HG03565 (cell line): ENCODE data around the gene EPHA7.

Source experiments
- ATAC-seq: cut with Tn5 transposase; IDR thresholded peaks from one replicate; pipeline ENCODE4 v1.9.1; 2021; ENCODE audit warnings: mild to moderate bottlenecking, moderate library complexity; ENCODE audit not compliant: unreplicated experiment

The EPHA7 gene

GRCh38 chr6:93394471-93394870 is 24.9 kb downstream of the EPHA7 start:
- no peak for ATAC-seq

DNA sequence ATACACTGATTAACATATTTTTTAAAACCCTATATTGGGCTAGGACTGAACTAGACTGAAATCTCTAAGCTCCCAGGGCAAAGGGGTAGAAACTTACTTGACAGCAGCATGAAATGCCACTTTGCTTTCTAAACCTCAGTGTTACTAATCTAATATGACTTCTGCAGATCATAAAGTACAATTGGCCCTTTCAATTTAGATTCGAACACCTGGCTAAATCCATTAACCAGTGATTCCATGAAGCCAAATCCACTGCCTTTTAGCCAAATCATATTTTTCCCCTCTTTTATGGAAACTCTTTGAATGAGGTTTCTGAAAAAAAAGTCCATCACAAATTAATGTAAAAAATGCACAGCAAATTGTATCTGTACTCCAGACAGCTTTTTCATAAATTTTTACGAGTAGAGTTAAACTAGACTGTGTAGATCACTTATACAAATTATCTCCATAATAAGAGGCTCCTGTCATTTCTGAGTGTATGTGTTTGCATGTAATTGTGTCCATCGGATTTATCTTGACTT is 25.7 kb downstream of the EPHA7 start:
- ATAC-seq, result no peak

- no peak for ATAC-seq
These were observed 26.6 kb downstream of the EPHA7 start for GRCh38 chr6:93392797-93393196.

- no peak for ATAC-seq
These were observed 27.4 kb downstream of the EPHA7 start for GRCh38 chr6:93391965-93392364.

DNA sequence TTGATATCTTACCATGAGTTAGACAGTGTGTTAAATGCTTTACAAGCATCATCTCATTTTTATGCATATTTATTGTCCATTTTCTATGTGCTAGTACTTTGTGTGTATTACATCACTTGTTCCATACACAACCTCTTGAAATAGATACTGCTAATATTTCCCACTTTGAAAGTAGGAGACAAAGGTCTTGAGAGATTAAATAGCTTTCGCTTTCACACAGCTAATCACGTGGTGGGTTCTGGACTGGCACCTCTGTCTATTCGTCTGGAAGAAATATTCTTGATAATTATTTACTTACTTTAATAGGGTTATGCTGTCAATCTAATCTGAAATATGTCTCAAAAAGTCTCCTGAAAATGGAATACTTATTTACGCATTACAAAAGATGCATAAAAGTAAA is 30.2 kb downstream of the EPHA7 start:
- ATAC-seq, result no peak

DNA sequence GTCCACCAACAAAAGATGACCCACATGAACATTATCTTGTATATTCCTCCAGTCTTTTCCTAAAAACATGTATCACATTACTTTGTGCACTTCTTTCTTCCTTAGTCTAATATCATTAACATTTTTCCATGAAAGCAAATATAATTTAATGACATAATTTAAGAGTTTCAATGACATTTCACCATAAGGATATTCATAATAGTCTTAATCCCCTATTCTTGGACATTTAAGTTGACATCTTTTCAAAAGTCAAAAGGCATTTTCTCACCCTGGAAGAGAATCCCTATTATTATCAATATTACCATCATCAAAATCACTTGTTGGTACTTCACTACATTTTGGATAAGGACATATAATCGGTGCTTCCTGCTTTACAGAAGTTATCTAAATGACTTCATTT is 31.3 kb downstream of the EPHA7 start:
- no peak for ATAC-seq

GRCh38 chr6:93376026-93376540 is 43.3 kb downstream of the EPHA7 start:
- no peak for ATAC-seq

DNA sequence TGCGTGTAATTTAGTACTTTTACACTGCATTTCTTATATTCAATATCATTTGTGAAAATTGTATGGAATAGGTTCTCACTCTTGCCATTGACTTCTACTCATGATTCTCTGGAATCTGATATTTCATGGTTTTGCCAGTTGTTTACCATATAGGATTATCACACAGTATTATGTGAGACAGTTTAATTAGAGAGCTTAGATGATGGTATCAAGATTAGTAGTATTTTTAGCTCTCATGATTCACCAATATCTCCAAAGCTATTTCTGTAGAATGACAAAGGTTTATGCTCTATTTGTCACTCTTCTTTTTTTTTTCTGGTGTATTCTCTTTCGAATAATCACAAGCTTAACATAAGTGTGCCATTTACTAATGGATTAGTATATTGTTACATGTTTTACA is 45.9 kb downstream of the EPHA7 start:
- no peak for ATAC-seq

DNA sequence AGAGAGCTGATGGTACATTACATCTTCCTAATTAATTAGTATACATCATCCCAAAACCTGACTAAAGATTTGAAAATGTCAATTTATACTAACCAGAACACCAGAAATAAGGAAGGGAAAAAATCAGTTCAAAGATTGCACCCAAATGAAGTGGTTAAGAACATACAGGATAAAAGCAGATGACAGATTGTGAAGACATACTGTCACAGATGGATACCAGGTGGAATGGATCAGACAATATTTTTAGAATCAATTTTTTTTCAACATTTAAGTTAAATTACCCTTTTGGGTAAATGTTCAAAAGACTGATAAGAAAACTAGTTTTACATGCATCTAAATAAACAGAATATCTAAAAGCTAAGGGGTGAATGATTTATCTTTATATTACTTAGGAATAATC is 47.6 kb downstream of the EPHA7 start:
- ATAC-seq, result no peak

- no peak for ATAC-seq
These were observed 49.7 kb downstream of the EPHA7 start for GRCh38 chr6:93369586-93370134.

DNA sequence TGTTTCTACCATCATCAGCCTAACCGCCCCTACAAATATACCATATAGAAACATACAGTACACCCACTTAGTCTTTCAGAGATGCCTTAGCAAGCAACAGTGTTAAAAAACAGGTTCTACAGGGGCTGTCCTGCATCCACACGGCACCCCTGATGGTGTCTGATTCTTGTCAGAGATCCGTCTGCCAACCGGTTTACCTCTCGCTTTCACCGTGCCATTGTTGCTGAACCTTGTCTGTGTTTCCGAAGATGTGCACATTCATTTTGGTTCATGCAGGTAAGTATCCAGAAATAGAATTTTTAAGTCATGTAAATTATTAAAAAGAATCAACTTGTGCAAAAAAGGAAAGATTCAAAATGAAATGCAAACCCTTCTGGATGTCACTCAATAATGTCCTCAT is 52.9 kb downstream of the EPHA7 start:
- ATAC-seq, result no peak

DNA sequence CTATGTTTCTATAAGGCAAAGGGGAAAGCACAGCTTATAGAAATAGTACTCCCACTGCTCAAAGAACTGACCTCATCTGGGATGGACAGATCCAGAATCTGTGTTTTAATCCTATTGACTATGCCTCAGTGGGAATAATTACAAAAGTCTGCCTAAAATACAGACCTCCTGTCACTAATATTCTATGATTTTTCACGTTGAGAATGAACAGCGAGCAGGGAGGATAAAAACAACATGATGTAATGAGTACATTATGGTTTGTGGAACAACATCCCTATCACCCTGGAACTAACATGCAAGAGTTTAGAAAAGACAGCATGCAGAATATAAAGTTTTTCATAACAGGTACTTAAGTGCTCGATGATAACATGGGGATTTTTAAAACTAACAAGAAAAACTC is 53.9 kb downstream of the EPHA7 start:
- no peak for ATAC-seq

GRCh38 chr6:93358435-93358834 is 60.9 kb downstream of the EPHA7 start:
- no peak for ATAC-seq

- no peak for ATAC-seq
These were observed 66.8 kb downstream of the EPHA7 start for GRCh38 chr6:93352604-93353003.

GRCh38 chr6:93351222-93351621 is 68.1 kb downstream of the EPHA7 start:
- ATAC-seq, result no peak

- no peak for ATAC-seq
These were observed 68.6 kb downstream of the EPHA7 start for GRCh38 chr6:93350774-93351173.

- no peak for ATAC-seq
These were observed 75.0 kb downstream of the EPHA7 start for GRCh38 chr6:93344333-93344835.

DNA sequence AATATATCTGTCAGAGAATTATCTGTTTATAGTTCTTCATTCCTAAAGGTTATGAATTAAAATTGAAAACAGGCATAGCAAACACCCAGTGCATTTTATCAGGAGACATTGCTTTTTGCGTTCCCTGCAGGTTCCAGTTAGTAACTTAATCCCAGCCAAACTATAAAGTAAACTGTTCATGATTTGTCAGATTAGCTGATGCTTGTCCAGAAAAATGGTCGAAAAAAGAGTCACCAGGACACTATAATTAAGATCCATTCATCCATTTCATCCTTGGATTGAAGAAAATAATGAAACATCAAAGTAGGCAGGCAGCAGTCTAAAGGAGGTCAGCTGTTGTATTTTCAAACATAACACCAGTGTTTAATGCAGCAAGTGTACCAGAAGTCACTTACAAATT is 75.9 kb downstream of the EPHA7 start:
- no peak for ATAC-seq

- ATAC-seq, result no peak
These were observed 77.3 kb downstream of the EPHA7 start for GRCh38 chr6:93341900-93342613.

DNA sequence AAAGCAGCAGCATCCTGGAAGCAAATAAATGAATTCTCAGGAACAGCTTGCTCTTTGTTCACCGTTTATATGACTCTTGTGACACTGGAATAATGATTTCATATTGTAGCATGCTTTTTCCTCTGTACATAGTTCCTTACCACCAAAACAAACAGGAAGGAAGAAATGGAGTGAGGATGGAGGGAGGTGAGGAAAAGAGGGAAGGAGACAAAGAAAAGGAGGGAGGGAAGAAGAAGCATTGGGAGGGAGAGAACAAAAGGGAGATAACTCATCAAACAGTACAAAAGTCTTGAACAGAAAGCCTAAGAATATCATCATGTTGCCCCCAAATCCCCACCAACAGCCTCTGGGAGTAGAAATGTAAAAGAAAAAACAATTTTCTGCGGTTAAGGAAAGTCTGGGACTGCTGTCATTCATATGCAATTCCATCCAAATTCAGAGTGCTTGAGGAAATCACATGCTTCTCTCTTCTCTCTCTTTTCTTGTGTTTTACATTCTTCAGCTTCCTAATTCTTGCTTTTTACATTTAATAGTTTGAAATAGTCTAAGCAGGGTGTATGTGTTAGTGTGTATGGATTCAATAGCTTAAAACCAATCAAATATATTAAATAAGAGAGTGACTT is 81.5 kb downstream of the EPHA7 start:
- no peak for ATAC-seq

DNA sequence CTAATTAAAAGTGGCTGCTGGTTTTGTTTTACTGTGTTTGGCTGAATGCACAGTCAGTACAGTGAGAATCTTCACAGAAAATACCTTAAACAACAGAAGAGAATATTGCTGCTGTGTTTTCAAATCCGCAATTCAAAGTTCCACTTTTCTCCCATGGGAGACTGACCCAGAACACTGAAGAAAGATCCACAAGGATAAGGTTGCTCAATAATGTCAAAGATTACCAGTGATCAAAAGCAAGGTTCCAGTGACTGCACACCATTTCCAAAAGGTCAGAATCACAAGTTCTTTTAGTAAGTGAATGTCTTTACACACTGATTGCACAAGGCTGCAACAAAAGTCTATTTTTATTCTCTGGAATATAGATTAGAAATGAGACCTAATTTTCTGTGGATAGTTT is 82.3 kb downstream of the EPHA7 start:
- ATAC-seq, result no peak
